Measurements from ENCODE around the gene AP2A1. TPM values are rescaled to one million over a fixed set of nuclear protein-coding genes. Genes with fewer than 3 reads are reported as not detected.

AP2A1 gene
- total and polyA plus RNA-seq, 2 of the 13 experiments (the other 11 are each of a cell fraction or from before 2014, with no cell fraction given), result 22.7 to 39.7 TPM

- peak overlapping the region; percentile 36; the same call in 1 of the 2 replicates for H3K4me2 ChIP-seq (ENCODE audit: low read depth, low read length)
- ChIA-PET CTCF (ENCODE audit: low intra/inter-chr PET ratio, low total read pairs) (no interaction called here), POLR2A (interaction anchor here (1.0 kb wide), 1 partner anchor 92 kb away, joined by 3 read pairs; the partner anchor contains the start of gene PTOV1)
- no peaks in the 10 kb centered on the region for H3K79me2 ChIP-seq (ENCODE audit: insufficient read depth, low read length)
- H3K9ac ChIP-seq (ENCODE audit: insufficient read depth, low read depth, low read length), result no peak overlapping the region
- DNase-seq (ENCODE audit: low spot score) (no peak), FAIRE-seq (no peak), ATAC-seq (peak; percentile 59; the same call in 2 of the 3 replicates)
- no peak overlapping the region for H2AFZ ChIP-seq (ENCODE audit: low read length)
- H3K4me1 ChIP-seq (ENCODE audit: insufficient read depth, low read length), result peaks cover 21% of the 10 kb centered on the region
- 0% methylated on average over 4 of the region's 7 CpGs for WGBS (ENCODE audit: low lambda C conversion rate)
- H3K4me3 ChIP-seq (replicated peaks in 1 of 3; ENCODE audit: insufficient read depth in 1 of 3, low read depth in 2 of 3, low read length in 3 of 3), result no peak overlapping the region; a peak in 1 of 6 replicates
- H3K27ac ChIP-seq (ENCODE audit: extremely low read length, insufficient read depth, low read length), result no peak overlapping the region
- peaks cover 5% of the 10 kb centered on the region for H3K9me3 ChIP-seq (ENCODE audit: low read length)
- no peaks in the 10 kb centered on the region for H3K36me3 ChIP-seq (replicated peaks in 1 of 2; ENCODE audit: control insufficient read depth in 1 of 2, insufficient read depth in 2 of 2, low read length in 2 of 2)
- no TSS peak for BruUV-seq (replicated peaks)
- H4K20me1 ChIP-seq (ENCODE audit: insufficient read depth, low read length), result no peaks in the 10 kb centered on the region
- in situ Hi-C loops (cut with HindIII; ENCODE audit: extremely low pct_ligation_motif_present, low pct_unique_long_range_greater_than_20kb) (no loop called here), intact Hi-C loops (cut with micrococcal nuclease; ENCODE audit: unreplicated experiment) (no loop called here)
- TF ChIP-seq, protein P1, sequence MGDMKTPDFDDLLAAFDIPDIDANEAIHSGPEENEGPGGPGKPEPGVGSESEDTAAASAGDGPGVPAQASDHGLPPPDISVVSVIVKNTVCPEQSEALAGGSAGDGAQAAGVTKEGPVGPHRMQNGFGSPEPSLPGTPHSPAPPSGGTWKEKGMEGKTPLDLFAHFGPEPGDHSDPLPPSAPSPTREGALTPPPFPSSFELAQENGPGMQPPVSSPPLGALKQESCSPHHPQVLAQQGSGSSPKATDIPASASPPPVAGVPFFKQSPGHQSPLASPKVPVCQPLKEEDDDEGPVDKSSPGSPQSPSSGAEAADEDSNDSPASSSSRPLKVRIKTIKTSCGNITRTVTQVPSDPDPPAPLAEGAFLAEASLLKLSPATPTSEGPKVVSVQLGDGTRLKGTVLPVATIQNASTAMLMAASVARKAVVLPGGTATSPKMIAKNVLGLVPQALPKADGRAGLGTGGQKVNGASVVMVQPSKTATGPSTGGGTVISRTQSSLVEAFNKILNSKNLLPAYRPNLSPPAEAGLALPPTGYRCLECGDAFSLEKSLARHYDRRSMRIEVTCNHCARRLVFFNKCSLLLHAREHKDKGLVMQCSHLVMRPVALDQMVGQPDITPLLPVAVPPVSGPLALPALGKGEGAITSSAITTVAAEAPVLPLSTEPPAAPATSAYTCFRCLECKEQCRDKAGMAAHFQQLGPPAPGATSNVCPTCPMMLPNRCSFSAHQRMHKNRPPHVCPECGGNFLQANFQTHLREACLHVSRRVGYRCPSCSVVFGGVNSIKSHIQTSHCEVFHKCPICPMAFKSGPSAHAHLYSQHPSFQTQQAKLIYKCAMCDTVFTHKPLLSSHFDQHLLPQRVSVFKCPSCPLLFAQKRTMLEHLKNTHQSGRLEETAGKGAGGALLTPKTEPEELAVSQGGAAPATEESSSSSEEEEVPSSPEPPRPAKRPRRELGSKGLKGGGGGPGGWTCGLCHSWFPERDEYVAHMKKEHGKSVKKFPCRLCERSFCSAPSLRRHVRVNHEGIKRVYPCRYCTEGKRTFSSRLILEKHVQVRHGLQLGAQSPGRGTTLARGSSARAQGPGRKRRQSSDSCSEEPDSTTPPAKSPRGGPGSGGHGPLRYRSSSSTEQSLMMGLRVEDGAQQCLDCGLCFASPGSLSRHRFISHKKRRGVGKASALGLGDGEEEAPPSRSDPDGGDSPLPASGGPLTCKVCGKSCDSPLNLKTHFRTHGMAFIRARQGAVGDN (CRISPR knock-in tag; IDR thresholded peaks at IDR 0.05), result 0 out of 2 replicates have a peak, but pooled peaks have one; percentile 16
- TF ChIP-seq ZNF460 (CRISPR knock-in tag; IDR thresholded peaks at IDR 0.05; ENCODE audit: borderline replicate concordance) (0 out of 2 replicates have a peak, but pooled peaks have one; percentile 22), ZNF879 (CRISPR knock-in tag; IDR thresholded peaks at IDR 0.05) (no peak), PHF20 (CRISPR knock-in tag; IDR thresholded peaks at IDR 0.05) (no peak), KMT2B (CRISPR knock-in tag; IDR thresholded peaks at IDR 0.05) (no peak), ZNF446 (CRISPR knock-in tag; IDR thresholded peaks at IDR 0.05) (no peak), ZFYVE20 (CRISPR knock-in tag; IDR thresholded peaks at IDR 0.05; ENCODE audit: borderline replicate concordance, low read depth) (no peak), TARDBP (CRISPR knock-in tag; IDR thresholded peaks at IDR 0.05) (no peak), HOXA7 (CRISPR knock-in tag; IDR thresholded peaks at IDR 0.05) (no peak), ZNF24 (IDR thresholded peaks at IDR 0.05) (no peak), ZNF260 (CRISPR knock-in tag; IDR thresholded peaks at IDR 0.05; ENCODE audit: borderline replicate concordance, low read depth) (no peak)
- H3K27me3 ChIP-seq (ENCODE audit: control insufficient read depth in 1 of 2, insufficient read depth in 2 of 2, low read length in 2 of 2), result peaks cover 0 to 7% of the 10 kb centered on the region in 2 experiments; a peak in 1 of 5 replicates
These were observed 8.5 kb upstream of the AP2A1 start for GRCh38 chr19:49758292-49758691.
